Stimulated activated naive CD4-positive, alpha-beta T cell (primary cell): Measurements from ENCODE around the gene NTRK3.

Experiments used
- DNase-seq, 6 experiments: peaks; one replicate each; lab custom pipeline; 2025; lab: John Stamatoyannopoulos, UW

The NTRK3 gene

GRCh38 chr15:88230823-88231222, 25.7 kb downstream of the NTRK3 start:
- no peak for DNase-seq

- no peak for DNase-seq
Measured at GRCh38 chr15:88225461-88225860, 31.1 kb downstream of the NTRK3 start.

- no peak for DNase-seq
Measured at GRCh38 chr15:88223084-88223483, 33.5 kb downstream of the NTRK3 start.

- no peak for DNase-seq
Measured at GRCh38 chr15:88221836-88222235, 34.7 kb downstream of the NTRK3 start.

GRCh38 chr15:88220443-88221335, 35.9 kb downstream of the NTRK3 start:
- no peak for DNase-seq

- DNase-seq: no peak
Measured at GRCh38 chr15:88219623-88220022, 36.9 kb downstream of the NTRK3 start.

GRCh38 chr15:88218557-88219221, 37.9 kb downstream of the NTRK3 start:
- DNase-seq: no peak

GRCh38 chr15:88215066-88215648, 41.4 kb downstream of the NTRK3 start:
- DNase-seq: no peak

GRCh38 chr15:88209111-88209510, 47.4 kb downstream of the NTRK3 start:
- DNase-seq: no peak

- DNase-seq: no peak
Measured at GRCh38 chr15:88208396-88208795, 48.1 kb downstream of the NTRK3 start.

GRCh38 chr15:88207565-88207964, 49.0 kb downstream of the NTRK3 start:
- no peak for DNase-seq

- no peak for DNase-seq
Measured at GRCh38 chr15:88204584-88204983, 52.0 kb downstream of the NTRK3 start.

- DNase-seq: no peak
Measured at GRCh38 chr15:88202231-88202630, 54.3 kb downstream of the NTRK3 start.

GRCh38 chr15:88201207-88201606, 55.3 kb downstream of the NTRK3 start:
- no peak for DNase-seq

- no peak for DNase-seq
Measured at GRCh38 chr15:88196961-88197360, 59.6 kb downstream of the NTRK3 start.

- DNase-seq: no peak
Measured at GRCh38 chr15:88194162-88194561, 62.4 kb downstream of the NTRK3 start.

GRCh38 chr15:88193415-88193814, 63.1 kb downstream of the NTRK3 start:
- no peak for DNase-seq

- DNase-seq: no peak
Measured at GRCh38 chr15:88191812-88192165, 64.8 kb downstream of the NTRK3 start.

- no peak for DNase-seq
Measured at GRCh38 chr15:88190232-88190631, 66.3 kb downstream of the NTRK3 start.

- DNase-seq: no peak
Measured at GRCh38 chr15:88188300-88188699, 68.2 kb downstream of the NTRK3 start.

- DNase-seq: no peak
Measured at GRCh38 chr15:88187195-88187594, 69.3 kb downstream of the NTRK3 start.

- no peak for DNase-seq
Measured at GRCh38 chr15:88185584-88185983, 71.0 kb downstream of the NTRK3 start.

- DNase-seq: no peak
Measured at GRCh38 chr15:88181613-88182012, 74.9 kb downstream of the NTRK3 start.
